SW 1271 (cell line): Measurements from ENCODE around the gene SMAD3.

Experiments
- DNase-seq, 2 experiments: peaks; one replicate each; lab custom pipeline; 2025; lab: John Stamatoyannopoulos, UW

The SMAD3 gene

GRCh38 chr15:67184208-67184925, 119.0 kb downstream of the SMAD3 start:
- DNase-seq: no peak

GRCh38 chr15:67185051-67185450, 119.6 kb downstream of the SMAD3 start:
- no peak for DNase-seq

GRCh38 chr15:67185621-67186225, 120.3 kb downstream of the SMAD3 start:
- no peak for DNase-seq

- no peak for DNase-seq
Observed at GRCh38 chr15:67186226-67186649, 120.8 kb downstream of the SMAD3 start.

- no peak for DNase-seq
Observed at GRCh38 chr15:67186688-67187087, 121.3 kb downstream of the SMAD3 start.

GRCh38 chr15:67187351-67187854, 122.0 kb downstream of the SMAD3 start:
- no peak for DNase-seq

- DNase-seq: no peak
Observed at GRCh38 chr15:67188551-67189218, 123.3 kb downstream of the SMAD3 start.

- DNase-seq: no peak
Observed at GRCh38 chr15:67189326-67190051, 124.1 kb downstream of the SMAD3 start.

- DNase-seq: no peak
Observed at GRCh38 chr15:67190326-67190725, 124.9 kb downstream of the SMAD3 start.

GRCh38 chr15:67190813-67191212, 125.4 kb downstream of the SMAD3 start:
- DNase-seq: no peak

GRCh38 chr15:67192185-67192820, 126.9 kb downstream of the SMAD3 start:
- no peak for DNase-seq

GRCh38 chr15:67193223-67193990, 128.0 kb downstream of the SMAD3 start:
- no peak for DNase-seq

GRCh38 chr15:67194171-67195114, 129.0 kb downstream of the SMAD3 start:
- DNase-seq: no peak

- DNase-seq: no peak
Observed at GRCh38 chr15:67195305-67195704, 129.9 kb downstream of the SMAD3 start.

- DNase-seq: no peak
Observed at GRCh38 chr15:67196222-67196621, 130.8 kb downstream of the SMAD3 start.

- DNase-seq: peak in 1 of 2 experiments; percentile 63
Observed at GRCh38 chr15:67196672-67197363, 131.4 kb downstream of the SMAD3 start.

GRCh38 chr15:67197364-67197695, 131.9 kb downstream of the SMAD3 start:
- DNase-seq: no peak

GRCh38 chr15:67198157-67198754, 132.9 kb downstream of the SMAD3 start:
- no peak for DNase-seq

GRCh38 chr15:67199391-67199790, 134.0 kb downstream of the SMAD3 start:
- DNase-seq: no peak
